Endothelial cell of umbilical vein (primary cell): ENCODE data around the gene KYAT1.

Experiments used
- GATA2 ChIP-seq: IDR thresholded peaks from 2 replicates; pipeline ENCODE4 v1.7.0; 2011; ENCODE audit warnings: low read depth, mild to moderate bottlenecking, moderate library complexity, mixed read lengths, low read length; ENCODE audit not compliant: insufficient read length, insufficient read depth
- MAX ChIP-seq: IDR thresholded peaks from 2 replicates; pipeline ENCODE4 v1.6.1; 2011; ENCODE audit not compliant: insufficient read depth, insufficient read length
- MYC ChIP-seq: IDR thresholded peaks from one replicate; pipeline ENCODE4 v1.6.1; 2011; ENCODE audit warnings: mild to moderate bottlenecking, low read depth, low read length
- POLR2A ChIP-seq: IDR thresholded peaks from 2 replicates; pipeline ENCODE4 v1.6.1; 2012; ENCODE audit warnings: low read depth, mild to moderate bottlenecking, control low read depth, low read length
- POLR2AphosphoS5 ChIP-seq: IDR thresholded peaks from 2 replicates; pipeline ENCODE4 v1.6.1; 2012; ENCODE audit warnings: low read depth, mild to moderate bottlenecking, control low read depth, low read length, moderate library complexity; ENCODE audit not compliant: insufficient read depth
- TF ChIP-seq, protein P1 (sequence below), 2 donors: IDR thresholded peaks; 1 replicate in 1 of 2; 2 replicates in 1 of 2; pipeline ENCODE4 v1.5.1; 2011; ENCODE audit warnings: low read length in 2 of 2, mild to moderate bottlenecking in 2 of 2, moderate library complexity in 2 of 2, control low read depth in 1 of 2, inconsistent platforms in 1 of 2, low read depth in 1 of 2; ENCODE audit not compliant: insufficient read depth in 1 of 2; ENCODE audit errors: extremely low read depth in 1 of 2

- TF ChIP-seq, protein P1, sequence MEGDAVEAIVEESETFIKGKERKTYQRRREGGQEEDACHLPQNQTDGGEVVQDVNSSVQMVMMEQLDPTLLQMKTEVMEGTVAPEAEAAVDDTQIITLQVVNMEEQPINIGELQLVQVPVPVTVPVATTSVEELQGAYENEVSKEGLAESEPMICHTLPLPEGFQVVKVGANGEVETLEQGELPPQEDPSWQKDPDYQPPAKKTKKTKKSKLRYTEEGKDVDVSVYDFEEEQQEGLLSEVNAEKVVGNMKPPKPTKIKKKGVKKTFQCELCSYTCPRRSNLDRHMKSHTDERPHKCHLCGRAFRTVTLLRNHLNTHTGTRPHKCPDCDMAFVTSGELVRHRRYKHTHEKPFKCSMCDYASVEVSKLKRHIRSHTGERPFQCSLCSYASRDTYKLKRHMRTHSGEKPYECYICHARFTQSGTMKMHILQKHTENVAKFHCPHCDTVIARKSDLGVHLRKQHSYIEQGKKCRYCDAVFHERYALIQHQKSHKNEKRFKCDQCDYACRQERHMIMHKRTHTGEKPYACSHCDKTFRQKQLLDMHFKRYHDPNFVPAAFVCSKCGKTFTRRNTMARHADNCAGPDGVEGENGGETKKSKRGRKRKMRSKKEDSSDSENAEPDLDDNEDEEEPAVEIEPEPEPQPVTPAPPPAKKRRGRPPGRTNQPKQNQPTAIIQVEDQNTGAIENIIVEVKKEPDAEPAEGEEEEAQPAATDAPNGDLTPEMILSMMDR (IDR thresholded peaks at IDR 0.05; ENCODE audit: extremely low read depth in 1 of 2, insufficient read depth in 1 of 2, low read depth in 1 of 2, low read length in 2 of 2) = no peak
- TF ChIP-seq POLR2AphosphoS5 (no peak), MYC (no peak), MAX (no peak), GATA2 (no peak), POLR2A (no peak)
Observed at GRCh38 chr9:128919402-128920089, 37.8 kb upstream of the KYAT1 start.
